ENCODE results near the gene ODAD4.

GRCh38 chr17:41941168-41941567, 10.8 kb downstream of the ODAD4 start:
- TF ChIP-seq CTCF (IDR thresholded peaks at IDR 0.05) (no peak), POLR2A (IDR thresholded peaks at IDR 0.05) (no peak)
